ENCODE measurements around the gene PHF21B. TPM values are rescaled to one million over a fixed set of nuclear protein-coding genes. Genes with fewer than 3 reads are reported as not detected.

Gene PHF21B
- total RNA-seq, 5 donors from 2014 or later (not counting 1 experiment from before 2014, with no cell fraction given) = 0.15 to 0.36 TPM; not detected in 3

- Mint-ChIP-seq H3K4me3 (no peak overlapping the region), H3K27ac (no peak overlapping the region), H3K9me3 (no peaks in the 10 kb centered on the region), H3K4me1 (no peaks in the 10 kb centered on the region), H3K27me3 (peaks cover 0 to 2% of the 10 kb centered on the region in 2 donors), H3K36me3 (no peaks in the 10 kb centered on the region)
- Histone ChIP-seq H3K27ac (ENCODE audit: low read length) (no peak overlapping the region), H3K4me1 (ENCODE audit: control insufficient read depth in 1 of 2, extremely low read depth in 1 of 2, insufficient read depth in 2 of 2, low read length in 2 of 2) (no peaks in the 10 kb centered on the region), H3K36me3 (ENCODE audit: control insufficient read depth in 2 of 2, extremely low read depth in 1 of 2, insufficient read depth in 1 of 2, low read length in 1 of 2) (no peaks in the 10 kb centered on the region), H3K9me3 (no peaks in the 10 kb centered on the region), H3K4me3 (ENCODE audit: control insufficient read depth in 1 of 2, extremely low read depth in 1 of 2, low read length in 1 of 2) (no peak overlapping the region), H3K27me3 (replicated peaks in 1 of 2; ENCODE audit: control insufficient read depth in 2 of 2, extremely low read depth in 1 of 2, insufficient read depth in 2 of 2, low read length in 1 of 2) (peaks cover 0 to 8% of the 10 kb centered on the region in 2 experiments)
- ATAC-seq (replicated peaks in 1 of 4) (no peak), DNase-seq (no peak)
- ChIA-PET POLR2A (no interaction called here), CTCF (no interaction called here)
- 77% methylated on average over 6 of the region's 11 CpGs for WGBS (ENCODE audit: insufficient coverage)
Measured at GRCh38 chr22:44891293-44891747, 118.5 kb downstream of the PHF21B start.

GRCh38 chr22:44890416-44891292 is 119.2 kb downstream of the PHF21B start:
- DNase-seq = no peak
- 73% methylated on average over 12 of the region's 20 CpGs for WGBS (ENCODE audit: insufficient coverage)
- H3K27me3 Mint-ChIP-seq = peaks cover 0 to 2% of the 10 kb centered on the region in 2 donors
- no peak overlapping the region for H3K27ac Mint-ChIP-seq
- H3K9me3 Mint-ChIP-seq = no peaks in the 10 kb centered on the region
- Histone ChIP-seq H3K36me3 (ENCODE audit: control insufficient read depth in 2 of 2, extremely low read depth in 1 of 2, insufficient read depth in 1 of 2, low read length in 1 of 2) (no peaks in the 10 kb centered on the region), H3K27ac (ENCODE audit: low read length) (no peak overlapping the region), H3K9me3 (no peaks in the 10 kb centered on the region), H3K27me3 (replicated peaks in 1 of 2; ENCODE audit: control insufficient read depth in 2 of 2, extremely low read depth in 1 of 2, insufficient read depth in 2 of 2, low read length in 1 of 2) (peaks cover 0 to 12% of the 10 kb centered on the region in 2 experiments), H3K4me3 (ENCODE audit: control insufficient read depth in 1 of 2, extremely low read depth in 1 of 2, low read length in 1 of 2) (no peak overlapping the region), H3K4me1 (ENCODE audit: control insufficient read depth in 1 of 2, extremely low read depth in 1 of 2, insufficient read depth in 2 of 2, low read length in 2 of 2) (no peaks in the 10 kb centered on the region)
- no peaks in the 10 kb centered on the region for H3K36me3 Mint-ChIP-seq
- ATAC-seq (replicated peaks in 1 of 4) = no peak
- no peaks in the 10 kb centered on the region for H3K4me1 Mint-ChIP-seq
- H3K4me3 Mint-ChIP-seq = no peak overlapping the region
- ChIA-PET POLR2A (no interaction called here), CTCF (no interaction called here)

GRCh38 chr22:44889255-44889878 is 120.4 kb downstream of the PHF21B start:
- no peaks in the 10 kb centered on the region for H3K4me1 ChIP-seq (ENCODE audit: control insufficient read depth in 1 of 2, extremely low read depth in 1 of 2, insufficient read depth in 2 of 2, low read length in 2 of 2)
- H3K27me3 ChIP-seq (replicated peaks in 1 of 2; ENCODE audit: control insufficient read depth in 2 of 2, extremely low read depth in 1 of 2, insufficient read depth in 2 of 2, low read length in 1 of 2) = peaks cover 0 to 13% of the 10 kb centered on the region in 2 experiments
- H3K4me3 ChIP-seq (ENCODE audit: control insufficient read depth in 1 of 2, extremely low read depth in 1 of 2, low read length in 1 of 2) = no peak overlapping the region
- Mint-ChIP-seq H3K36me3 (no peaks in the 10 kb centered on the region), H3K4me1 (no peaks in the 10 kb centered on the region), H3K27me3 (peaks cover 0 to 2% of the 10 kb centered on the region in 2 donors), H3K27ac (no peak overlapping the region), H3K9me3 (no peaks in the 10 kb centered on the region), H3K4me3 (no peak overlapping the region)
- ATAC-seq (replicated peaks in 1 of 4) (no peak), DNase-seq (no peak)
- ChIA-PET CTCF (no interaction called here), POLR2A (no interaction called here)
- H3K36me3 ChIP-seq (ENCODE audit: control insufficient read depth in 2 of 2, extremely low read depth in 1 of 2, insufficient read depth in 1 of 2, low read length in 1 of 2) = no peaks in the 10 kb centered on the region
- WGBS (ENCODE audit: insufficient coverage) = 88% methylated on average over 12 of the region's 14 CpGs
- no peak overlapping the region for H3K27ac ChIP-seq (ENCODE audit: low read length)
- H3K9me3 ChIP-seq = no peaks in the 10 kb centered on the region

DNA sequence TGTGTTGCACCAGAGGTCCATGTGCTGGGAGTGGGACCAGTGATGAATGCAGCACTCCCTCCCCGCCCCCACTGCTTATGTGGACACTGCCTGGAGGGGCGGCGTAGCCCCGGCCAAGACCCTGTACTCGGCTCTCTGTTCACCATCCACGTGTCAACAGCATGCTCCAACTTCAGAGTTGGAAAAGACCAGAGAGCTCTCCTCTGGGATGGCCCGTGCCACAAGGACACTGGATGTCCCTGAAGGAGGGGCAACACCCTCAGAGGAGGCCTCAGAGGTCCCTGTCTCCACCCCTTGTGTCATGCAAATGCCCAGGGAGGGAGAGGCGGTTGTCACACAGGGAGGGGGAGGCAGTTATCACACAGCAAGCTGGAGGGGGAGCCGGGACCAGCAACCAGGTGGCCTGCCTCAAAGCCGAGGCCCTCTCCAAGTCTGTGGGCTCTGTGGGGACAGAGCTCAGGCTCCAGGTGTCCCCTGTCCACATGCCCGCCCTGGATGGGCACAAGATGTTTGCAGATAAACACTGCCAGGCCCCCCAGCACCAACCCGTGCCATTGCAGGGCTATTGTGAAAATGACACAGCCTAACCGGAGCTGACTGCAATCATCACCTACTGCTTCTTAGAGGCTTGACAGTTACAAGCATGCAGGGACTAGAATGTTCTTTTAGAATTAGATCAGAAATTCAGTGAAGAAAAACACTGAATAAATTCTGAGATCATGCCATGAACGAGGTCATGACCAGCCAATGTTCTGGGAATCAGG is 121.1 kb downstream of the PHF21B start:
- Mint-ChIP-seq H3K4me1 (no peaks in the 10 kb centered on the region), H3K36me3 (no peaks in the 10 kb centered on the region), H3K4me3 (no peak overlapping the region), H3K27me3 (peaks cover 0 to 2% of the 10 kb centered on the region in 2 donors), H3K9me3 (no peaks in the 10 kb centered on the region), H3K27ac (no peak overlapping the region)
- H3K36me3 ChIP-seq (ENCODE audit: control insufficient read depth in 2 of 2, extremely low read depth in 1 of 2, insufficient read depth in 1 of 2, low read length in 1 of 2) = no peaks in the 10 kb centered on the region
- ATAC-seq (replicated peaks in 1 of 4) (no peak), DNase-seq (no peak)
- ChIA-PET POLR2A (no interaction called here), CTCF (no interaction called here)
- 74% methylated on average over 10 of the region's 14 CpGs for WGBS (ENCODE audit: insufficient coverage)
- no peaks in the 10 kb centered on the region for H3K4me1 ChIP-seq (ENCODE audit: control insufficient read depth in 1 of 2, extremely low read depth in 1 of 2, insufficient read depth in 2 of 2, low read length in 2 of 2)
- H3K27ac ChIP-seq (ENCODE audit: low read length) = no peak overlapping the region
- no peaks in the 10 kb centered on the region for H3K9me3 ChIP-seq
- peaks cover 0 to 13% of the 10 kb centered on the region in 2 experiments for H3K27me3 ChIP-seq (replicated peaks in 1 of 2; ENCODE audit: control insufficient read depth in 2 of 2, extremely low read depth in 1 of 2, insufficient read depth in 2 of 2, low read length in 1 of 2)
- no peak overlapping the region for H3K4me3 ChIP-seq (ENCODE audit: control insufficient read depth in 1 of 2, extremely low read depth in 1 of 2, low read length in 1 of 2)

DNA sequence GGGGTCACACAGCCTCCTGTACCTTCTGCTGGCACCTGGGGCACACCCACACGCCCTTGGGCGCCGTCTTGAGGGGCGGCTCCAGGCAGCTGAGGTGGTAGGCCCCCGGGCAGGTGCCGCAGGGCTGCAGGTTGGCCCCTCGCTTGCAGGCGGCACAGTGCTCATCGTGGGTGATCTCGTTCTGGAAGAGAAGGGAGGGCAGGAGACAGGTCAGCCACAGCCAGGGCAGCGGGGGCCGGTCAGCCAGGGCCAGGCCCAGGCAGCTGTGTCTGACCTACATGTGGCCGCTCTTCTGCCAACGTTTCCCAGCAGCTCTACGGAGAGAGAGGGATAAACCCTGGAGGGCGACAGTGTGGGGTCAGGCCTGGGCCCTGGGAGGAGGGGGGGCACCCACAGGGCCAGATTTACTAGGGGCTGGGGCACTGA is 121.9 kb downstream of the PHF21B start:
- H3K27ac ChIP-seq (ENCODE audit: low read length) = no peak overlapping the region
- ATAC-seq (replicated peaks in 1 of 4) = no peak
- peaks cover 0 to 9% of the 10 kb centered on the region in 2 experiments for H3K27me3 ChIP-seq (replicated peaks in 1 of 2; ENCODE audit: control insufficient read depth in 2 of 2, extremely low read depth in 1 of 2, insufficient read depth in 2 of 2, low read length in 1 of 2)
- no peaks in the 10 kb centered on the region for H3K36me3 ChIP-seq (ENCODE audit: control insufficient read depth in 2 of 2, extremely low read depth in 1 of 2, insufficient read depth in 1 of 2, low read length in 1 of 2)
- no peaks in the 10 kb centered on the region for H3K27me3 Mint-ChIP-seq
- CTCF ChIA-PET = no interaction called here
- H3K4me1 ChIP-seq (ENCODE audit: control insufficient read depth in 1 of 2, extremely low read depth in 1 of 2, insufficient read depth in 2 of 2, low read length in 2 of 2) = no peaks in the 10 kb centered on the region
- no peak overlapping the region for H3K4me3 Mint-ChIP-seq
- no peaks in the 10 kb centered on the region for H3K4me1 Mint-ChIP-seq
- no peak overlapping the region for H3K4me3 ChIP-seq (ENCODE audit: control insufficient read depth in 1 of 2, extremely low read depth in 1 of 2, low read length in 1 of 2)
- DNase-seq = no peak
- POLR2A ChIA-PET = no interaction called here
- H3K9me3 ChIP-seq = no peaks in the 10 kb centered on the region
- no peaks in the 10 kb centered on the region for H3K9me3 Mint-ChIP-seq
- H3K27ac Mint-ChIP-seq = no peak overlapping the region
- H3K36me3 Mint-ChIP-seq = no peaks in the 10 kb centered on the region
- 77% methylated on average over 11 of the region's 16 CpGs for WGBS (ENCODE audit: insufficient coverage)

DNA sequence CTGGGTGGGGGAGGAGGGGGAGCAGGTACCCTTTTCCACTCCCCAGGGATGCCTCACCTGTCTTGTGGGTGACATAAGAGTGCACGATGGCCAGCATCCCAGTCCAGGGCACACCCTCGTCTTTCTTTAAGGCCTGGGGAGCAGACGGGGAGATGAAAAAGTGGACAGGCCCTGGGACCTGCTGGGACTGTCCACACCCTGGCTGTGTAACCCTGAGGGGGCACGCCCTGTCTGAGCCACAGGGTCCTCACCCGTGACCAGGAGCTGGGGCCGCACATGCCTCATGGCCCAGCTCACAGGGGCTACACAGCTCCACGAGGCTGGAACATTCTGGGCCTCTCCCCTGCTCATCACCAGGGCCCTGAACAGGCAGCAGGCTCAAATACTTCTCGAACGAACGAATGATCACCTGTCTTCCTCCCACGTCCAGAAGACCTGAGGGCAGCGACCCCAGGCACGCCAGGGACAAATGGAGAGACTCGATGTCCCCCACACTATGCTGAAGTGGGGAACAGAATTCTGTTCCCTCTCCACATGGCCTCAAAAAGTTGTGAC is 123.9 kb downstream of the PHF21B start:
- H3K27ac ChIP-seq (ENCODE audit: low read length) = no peak overlapping the region
- WGBS (ENCODE audit: insufficient coverage) = 74% methylated on average over 7 of the region's 14 CpGs
- H3K36me3 ChIP-seq (ENCODE audit: control insufficient read depth in 2 of 2, extremely low read depth in 1 of 2, insufficient read depth in 1 of 2, low read length in 1 of 2) = no peaks in the 10 kb centered on the region
- H3K36me3 Mint-ChIP-seq = no peaks in the 10 kb centered on the region
- H3K27ac Mint-ChIP-seq = no peak overlapping the region
- CTCF ChIA-PET = interaction anchor here in 1 of 2 donors (0.6 kb wide), 1 partner anchor 39 kb away, joined by 5 read pairs; no protein-coding TSS in a partner anchor
- H3K27me3 Mint-ChIP-seq = peaks cover 0 to 4% of the 10 kb centered on the region in 2 donors
- H3K4me3 ChIP-seq (ENCODE audit: control insufficient read depth in 1 of 2, extremely low read depth in 1 of 2, low read length in 1 of 2) = no peak overlapping the region
- no peak for DNase-seq
- H3K4me1 ChIP-seq (ENCODE audit: control insufficient read depth in 1 of 2, extremely low read depth in 1 of 2, insufficient read depth in 2 of 2, low read length in 2 of 2) = no peaks in the 10 kb centered on the region
- H3K9me3 Mint-ChIP-seq = no peaks in the 10 kb centered on the region
- H3K27me3 ChIP-seq (replicated peaks in 1 of 2; ENCODE audit: control insufficient read depth in 2 of 2, extremely low read depth in 1 of 2, insufficient read depth in 2 of 2, low read length in 1 of 2) = peaks cover 0 to 8% of the 10 kb centered on the region in 2 experiments
- no peak for ATAC-seq (replicated peaks in 1 of 4)
- no peak overlapping the region for H3K4me3 Mint-ChIP-seq
- no peaks in the 10 kb centered on the region for H3K4me1 Mint-ChIP-seq
- no peaks in the 10 kb centered on the region for H3K9me3 ChIP-seq
- POLR2A ChIA-PET = no interaction called here

Measured in T-cell (primary cell).